Measurements from ENCODE around the gene IPO11. TPM values are rescaled to one million over a fixed set of nuclear protein-coding genes. Genes with fewer than 3 reads are reported as not detected.

IPO11 gene
- total RNA-seq, 1 donor, result 38.1 TPM

DNA sequence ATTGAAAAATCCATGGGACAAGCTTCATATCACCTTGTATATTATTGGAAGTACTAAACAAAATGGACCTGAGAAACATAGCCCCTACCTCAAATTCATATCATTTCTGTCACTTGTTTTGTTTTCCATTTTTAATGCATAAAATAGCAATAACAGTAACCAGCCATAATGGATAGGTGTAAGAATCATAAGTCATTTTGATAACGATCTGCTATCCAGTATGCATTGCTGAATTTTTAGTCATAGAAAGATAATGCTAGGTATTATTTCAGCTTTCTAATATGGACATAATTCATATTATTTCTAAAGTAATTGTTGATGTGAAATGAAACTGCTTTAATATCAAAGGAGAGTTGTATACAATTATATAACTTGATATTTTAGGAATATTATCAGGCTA is 164.9 kb downstream of the IPO11 start:
- TF ChIP-seq, protein P1, sequence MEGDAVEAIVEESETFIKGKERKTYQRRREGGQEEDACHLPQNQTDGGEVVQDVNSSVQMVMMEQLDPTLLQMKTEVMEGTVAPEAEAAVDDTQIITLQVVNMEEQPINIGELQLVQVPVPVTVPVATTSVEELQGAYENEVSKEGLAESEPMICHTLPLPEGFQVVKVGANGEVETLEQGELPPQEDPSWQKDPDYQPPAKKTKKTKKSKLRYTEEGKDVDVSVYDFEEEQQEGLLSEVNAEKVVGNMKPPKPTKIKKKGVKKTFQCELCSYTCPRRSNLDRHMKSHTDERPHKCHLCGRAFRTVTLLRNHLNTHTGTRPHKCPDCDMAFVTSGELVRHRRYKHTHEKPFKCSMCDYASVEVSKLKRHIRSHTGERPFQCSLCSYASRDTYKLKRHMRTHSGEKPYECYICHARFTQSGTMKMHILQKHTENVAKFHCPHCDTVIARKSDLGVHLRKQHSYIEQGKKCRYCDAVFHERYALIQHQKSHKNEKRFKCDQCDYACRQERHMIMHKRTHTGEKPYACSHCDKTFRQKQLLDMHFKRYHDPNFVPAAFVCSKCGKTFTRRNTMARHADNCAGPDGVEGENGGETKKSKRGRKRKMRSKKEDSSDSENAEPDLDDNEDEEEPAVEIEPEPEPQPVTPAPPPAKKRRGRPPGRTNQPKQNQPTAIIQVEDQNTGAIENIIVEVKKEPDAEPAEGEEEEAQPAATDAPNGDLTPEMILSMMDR (IDR thresholded peaks at IDR 0.05; ENCODE audit: insufficient read depth, low read length), result no peak
- H3K4me3 ChIP-seq (ENCODE audit: low read depth, low read length), result no peak overlapping the region
- no peak for DNase-seq (ENCODE audit: low read depth)

DNA sequence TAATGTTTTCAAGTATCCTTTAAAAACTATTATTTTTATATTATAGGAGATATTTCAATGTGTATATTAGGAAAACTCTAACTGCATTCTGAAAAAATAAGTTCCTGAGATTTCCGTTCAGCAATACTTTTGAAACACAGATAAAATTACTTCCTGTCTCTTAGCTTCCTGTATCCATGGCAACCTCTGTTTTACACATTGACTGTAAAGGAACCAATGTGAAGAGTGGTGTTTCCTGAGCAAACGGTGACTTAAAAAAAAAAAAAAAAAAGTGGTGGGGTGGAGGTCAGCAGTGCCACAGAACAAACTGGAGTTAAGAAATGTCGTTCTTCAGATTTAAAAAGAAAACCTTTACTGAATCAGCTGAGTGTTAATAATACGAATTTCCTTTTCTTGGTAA is 166.0 kb downstream of the IPO11 start, which contains the start of gene LRRC70:
TSS of gene LRRC70 (plus strand) at position 280 of the 400 bp plus-strand sequence. CDS start 620 bp downstream, outside the sequence.
- DNase-seq (ENCODE audit: low read depth), result peak; percentile 35
- no peak within 1 kb of the TSS for H3K4me3 ChIP-seq (ENCODE audit: low read depth, low read length)
- TF ChIP-seq, protein P1 (IDR thresholded peaks at IDR 0.05; ENCODE audit: insufficient read depth, low read length), result no peak

DNA sequence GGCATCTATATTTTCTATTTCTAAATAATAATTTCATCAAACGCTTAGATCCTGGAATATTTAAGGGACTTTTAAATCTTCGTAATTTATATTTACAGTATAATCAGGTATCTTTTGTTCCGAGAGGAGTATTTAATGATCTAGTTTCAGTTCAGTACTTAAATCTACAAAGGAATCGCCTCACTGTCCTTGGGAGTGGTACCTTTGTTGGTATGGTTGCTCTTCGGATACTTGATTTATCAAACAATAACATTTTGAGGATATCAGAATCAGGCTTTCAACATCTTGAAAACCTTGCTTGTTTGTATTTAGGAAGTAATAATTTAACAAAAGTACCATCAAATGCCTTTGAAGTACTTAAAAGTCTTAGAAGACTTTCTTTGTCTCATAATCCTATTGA is 167.2 kb downstream of the IPO11 start:
- TF ChIP-seq, protein P1 (IDR thresholded peaks at IDR 0.05; ENCODE audit: insufficient read depth, low read length), result no peak
- no peak overlapping the region for H3K4me3 ChIP-seq (ENCODE audit: low read depth, low read length)
- no peak for DNase-seq (ENCODE audit: low read depth)

DNA sequence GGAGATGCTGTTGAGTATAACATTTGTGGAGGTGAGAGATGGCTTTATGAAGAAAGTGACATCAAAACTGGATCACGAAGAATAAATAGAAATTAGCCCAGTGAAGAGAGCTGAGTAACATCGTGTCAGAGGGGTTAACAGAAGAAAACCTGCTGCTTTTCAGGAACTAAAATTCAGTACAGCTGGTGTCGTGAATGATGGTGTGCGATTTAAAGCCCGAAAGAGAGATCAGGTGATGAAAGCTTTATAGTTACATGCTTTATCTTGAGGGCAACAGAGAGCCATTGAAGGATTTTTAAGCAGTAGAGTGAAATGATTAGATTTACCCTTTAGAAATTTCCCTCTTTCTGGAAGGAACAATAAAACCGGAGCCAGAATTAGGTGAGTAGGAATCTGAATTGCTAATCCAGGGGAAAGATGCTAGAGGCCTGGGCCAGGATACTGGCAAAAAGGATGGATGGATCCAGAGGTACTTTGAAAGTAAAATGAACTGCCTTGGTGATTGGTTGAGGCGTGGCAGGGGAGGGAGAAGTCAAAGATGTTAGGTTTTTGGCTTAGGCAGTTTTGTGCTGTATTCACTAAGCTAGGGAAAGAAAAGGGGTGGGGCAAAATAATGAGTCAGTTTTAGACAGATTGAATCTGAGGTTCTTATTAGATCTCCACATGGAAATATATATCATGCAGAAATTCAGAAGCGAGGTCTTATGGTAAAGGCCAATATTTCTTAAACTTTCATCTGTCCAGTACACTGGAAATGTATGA is 169.5 kb downstream of the IPO11 start:
- H3K4me3 ChIP-seq (ENCODE audit: low read depth, low read length), result no peak overlapping the region
- TF ChIP-seq, protein P1 (IDR thresholded peaks at IDR 0.05; ENCODE audit: insufficient read depth, low read length), result no peak
- DNase-seq (ENCODE audit: low read depth), result no peak

DNA sequence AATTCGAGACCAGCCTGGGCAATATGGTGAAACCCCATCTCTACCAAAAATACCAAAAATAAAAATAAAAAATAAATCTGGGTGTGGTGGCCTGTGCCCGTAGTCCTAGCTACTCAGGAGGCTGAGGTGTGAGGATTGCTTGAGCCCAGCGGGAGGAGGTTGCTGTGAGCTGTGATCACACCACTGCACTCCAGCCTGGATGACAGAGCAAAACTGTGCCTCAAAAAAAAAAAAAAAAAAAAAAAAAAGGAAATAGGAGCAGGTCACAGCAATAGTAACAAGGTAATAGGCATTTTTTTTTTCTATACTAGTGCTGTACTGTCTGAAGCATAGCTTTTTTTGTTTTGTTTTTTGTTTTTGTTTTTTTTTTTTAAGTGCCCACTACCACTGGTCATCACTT is 171.8 kb downstream of the IPO11 start:
- no peak overlapping the region for H3K4me3 ChIP-seq (ENCODE audit: low read depth, low read length)
- no peak for DNase-seq (ENCODE audit: low read depth)
- TF ChIP-seq, protein P1 (IDR thresholded peaks at IDR 0.05; ENCODE audit: insufficient read depth, low read length), result no peak

DNA sequence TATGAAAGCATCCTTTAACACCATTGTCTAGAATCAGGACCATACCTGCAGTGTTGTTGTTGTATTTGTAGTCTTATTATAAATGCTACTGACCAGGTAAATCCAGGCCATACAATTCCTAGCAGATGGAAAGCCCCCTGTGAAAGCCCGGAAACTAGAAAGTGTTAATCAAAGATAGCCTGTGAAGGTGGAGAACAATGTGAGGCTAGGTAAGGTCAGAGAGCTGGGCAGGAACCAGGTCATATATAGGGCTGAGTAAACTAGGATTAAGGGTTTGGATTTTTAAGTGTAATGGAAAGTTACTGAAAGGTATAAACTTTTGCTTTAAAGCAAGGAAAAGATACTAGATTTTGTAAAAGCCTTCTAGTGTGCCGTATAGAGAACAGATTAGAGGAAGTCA is 172.7 kb downstream of the IPO11 start:
- no peak overlapping the region for H3K4me3 ChIP-seq (ENCODE audit: low read depth, low read length)
- TF ChIP-seq, protein P1 (IDR thresholded peaks at IDR 0.05; ENCODE audit: insufficient read depth, low read length), result no peak
- DNase-seq (ENCODE audit: low read depth), result no peak
